Sigmoid colon (tissue), 7 donors: Measurements from ENCODE around the gene ADAMTSL1. TPM values are rescaled to one million over a fixed set of nuclear protein-coding genes. Genes with fewer than 3 reads are reported as not detected.

Experiments
- DNase-seq: peaks from one replicate; pipeline ENCODE4 v3.0.0-alpha.2; 2019
- H3K27ac ChIP-seq, 4 donors: fragments of 200-600 bp; sonication (generic); one replicate each; pipeline ENCODE4 v1.5.1; 2016 to 2019; ENCODE audit warnings: mild to moderate bottlenecking in 1 of 4
- H3K27me3 ChIP-seq, 3 donors: fragments of 200-600 bp; sonication (generic); one replicate each; pipeline ENCODE4 v1.5.1; 2019; ENCODE audit warnings: mild to moderate bottlenecking in 1 of 3
- H3K36me3 ChIP-seq, 4 donors: fragments of 200-600 bp; sonication (generic); one replicate each; pipeline ENCODE4 v1.5.1; 2016 to 2019
- H3K4me1 ChIP-seq, 4 donors: fragments of 200-600 bp; sonication (generic); one replicate each; pipeline ENCODE4 v1.5.1; 2017 to 2019
- H3K4me3 ChIP-seq, 4 donors: fragments of 200-600 bp; sonication (generic); one replicate each; pipeline ENCODE4 v1.5.1; 2017 to 2019; ENCODE audit warnings: mild to moderate bottlenecking in 2 of 4, moderate library complexity in 1 of 4
- H3K9me3 ChIP-seq, 4 donors: fragments of 200-600 bp in 3 of 4; sonication (generic) in 3 of 4; one replicate each; pipeline versions ENCODE4 v1.5.1 to v1.6.1; 2013 to 2019
- CTCF ChIP-seq, 4 experiments: fragments of 450-650 bp in 3 of 4; fragments of 200-600 bp in 1 of 4; IDR thresholded peaks; one replicate each; pipeline ENCODE4 v1.5.1; 2016 to 2019; ENCODE audit warnings: antibody characterized with exemption in 4 of 4, mild to moderate bottlenecking in 3 of 4, moderate library complexity in 2 of 4
- EP300 ChIP-seq, 4 donors: sonication (generic); formaldehyde crosslinking; IDR thresholded peaks; one replicate each; pipeline ENCODE4 v1.6.1; 2017; ENCODE audit warnings: antibody characterized with exemption in 4 of 4
- POLR2A ChIP-seq, 2 donors: fragments of 450-650 bp; IDR thresholded peaks; one replicate each; pipeline ENCODE4 v1.6.1; 2016; ENCODE audit warnings: antibody characterized with exemption in 2 of 2, mild to moderate bottlenecking in 2 of 2, moderate library complexity in 2 of 2
- POLR2AphosphoS5 ChIP-seq, 4 donors: sonication (generic); formaldehyde crosslinking; IDR thresholded peaks; one replicate each; pipeline ENCODE4 v1.6.1; 2017; ENCODE audit warnings: antibody characterized with exemption in 4 of 4
- WGBS, 2 donors: extraction: QIAGEN DNeasy Blood & Tissue Kit; methylation state at CpG; one replicate each; pipeline ENCODE4 v1.1.7; 2013; 5-methylcytosine and 5-hydroxymethylcytosine counted together
- intact Hi-C: fragments of 100-400 bp; cut with DNase I; formaldehyde crosslinking; loops from one replicate; pipeline ENCODE4 v1.15.1; 2023
- polyA plus RNA-seq, 3 donors: library from polyadenylated mRNA; stranded (reverse); fragments of 200-250 nt; gene quantifications; one replicate each; pipeline ENCODE4 v1.2.3, GENCODE V29; 2013
- small RNA-seq, 3 donors: library from RNA; depleted of rRNA; stranded (forward); fragments of <200 nt; gene quantifications; one replicate each; pipeline ENCODE3, GENCODE V24; 2016
- total RNA-seq, 4 donors: library from RNA; depleted of rRNA; stranded (reverse); fragments of >200 nt; gene quantifications; one replicate each; pipeline ENCODE4 v1.1.0, GENCODE V29; 2016
- donor health status: healthy with polysubstance abuse.
- donor health status: Bipolar disorder and iron deficiency.
- donor health status: healthy.

ADAMTSL1 gene
- total and polyA plus RNA-seq, 7 donors = 1.4 to 13.6 (median 6.5) TPM

GRCh38 chr9:18942801-18943200, 468.8 kb downstream of the ADAMTSL1 start:
- intact Hi-C loops = no loop called here
- no peak overlapping the region for H3K4me3 ChIP-seq
- TF ChIP-seq EP300 (IDR thresholded peaks at IDR 0.05) (no peak), POLR2AphosphoS5 (IDR thresholded peaks at IDR 0.05) (no peak), POLR2A (IDR thresholded peaks at IDR 0.05) (no peak), CTCF (IDR thresholded peaks at IDR 0.05) (no peak)
- H3K36me3 ChIP-seq = no peaks in the 10 kb centered on the region
- 78 to 80% methylated on average over 7 of the region's 7 CpGs for WGBS, 2 donors
- no peak overlapping the region for H3K27ac ChIP-seq
- H3K27me3 ChIP-seq = no peaks in the 10 kb centered on the region
- DNase-seq = no peak
- no peaks in the 10 kb centered on the region for H3K9me3 ChIP-seq
- no peaks in the 10 kb centered on the region for H3K4me1 ChIP-seq

GRCh38 chr9:18947892-18948339, 474.0 kb downstream of the ADAMTSL1 start:
- Histone ChIP-seq H3K27ac (no peak overlapping the region), H3K36me3 (no peaks in the 10 kb centered on the region), H3K9me3 (no peaks in the 10 kb centered on the region), H3K4me3 (no peak overlapping the region), H3K4me1 (no peaks in the 10 kb centered on the region), H3K27me3 (no peaks in the 10 kb centered on the region)
- intact Hi-C loops = no loop called here
- DNase-seq = no peak
- TF ChIP-seq POLR2A (IDR thresholded peaks at IDR 0.05) (no peak), EP300 (IDR thresholded peaks at IDR 0.05) (no peak), CTCF (IDR thresholded peaks at IDR 0.05) (no peak), POLR2AphosphoS5 (IDR thresholded peaks at IDR 0.05) (no peak)
- 58 to 71% methylated on average over 4 of the region's 4 CpGs for WGBS, 2 donors

GRCh38 chr9:18951936-18952335, 478.0 kb downstream of the ADAMTSL1 start:
- no peak for TF ChIP-seq POLR2A (IDR thresholded peaks at IDR 0.05)
- TF ChIP-seq POLR2AphosphoS5 (IDR thresholded peaks at IDR 0.05) = no peak
- TF ChIP-seq EP300 (IDR thresholded peaks at IDR 0.05) = no peak
- TF ChIP-seq CTCF (IDR thresholded peaks at IDR 0.05) = no peak
- no peaks in the 10 kb centered on the region for H3K9me3 ChIP-seq
- intact Hi-C loops = no loop called here
- H3K27me3 ChIP-seq = no peaks in the 10 kb centered on the region
- DNase-seq = no peak
- H3K4me1 ChIP-seq = no peaks in the 10 kb centered on the region
- no peak overlapping the region for H3K27ac ChIP-seq
- 69 to 78% methylated on average over 1 of the region's 1 CpG for WGBS, 2 donors
- no peak overlapping the region for H3K4me3 ChIP-seq
- no peaks in the 10 kb centered on the region for H3K36me3 ChIP-seq

GRCh38 chr9:18955626-18956025, 481.7 kb downstream of the ADAMTSL1 start:
- no peak for DNase-seq
- H3K27ac ChIP-seq = no peak overlapping the region
- no peaks in the 10 kb centered on the region for H3K27me3 ChIP-seq
- no peaks in the 10 kb centered on the region for H3K4me1 ChIP-seq
- no peak for TF ChIP-seq EP300 (IDR thresholded peaks at IDR 0.05)
- no peak for TF ChIP-seq CTCF (IDR thresholded peaks at IDR 0.05)
- TF ChIP-seq POLR2A (IDR thresholded peaks at IDR 0.05) = no peak
- no peak for TF ChIP-seq POLR2AphosphoS5 (IDR thresholded peaks at IDR 0.05)
- H3K36me3 ChIP-seq = no peaks in the 10 kb centered on the region
- intact Hi-C loops = no loop called here
- no peaks in the 10 kb centered on the region for H3K9me3 ChIP-seq
- no peak overlapping the region for H3K4me3 ChIP-seq
- 80 to 87% methylated on average over 2 of the region's 2 CpGs for WGBS, 2 donors

Small RNAs within 50 kb of the gene (small RNA-seq; reads per million reads assigned to genes)
- 0 reads per million in 3 donors for gene MIR3152
